ENCODE data around the gene ACD. TPM values are rescaled to one million over a fixed set of nuclear protein-coding genes. Genes with fewer than 3 reads are reported as not detected.
"Not testable (repeated sequence)": the region's sequence is repeated elsewhere in the genome, so short reads cannot be mapped to it uniquely, and the experiment has no call there.

ACD gene
- total RNA-seq, 6 experiments from 2014 or later = 4.0 to 8.2 (median 5.9) TPM

DNA sequence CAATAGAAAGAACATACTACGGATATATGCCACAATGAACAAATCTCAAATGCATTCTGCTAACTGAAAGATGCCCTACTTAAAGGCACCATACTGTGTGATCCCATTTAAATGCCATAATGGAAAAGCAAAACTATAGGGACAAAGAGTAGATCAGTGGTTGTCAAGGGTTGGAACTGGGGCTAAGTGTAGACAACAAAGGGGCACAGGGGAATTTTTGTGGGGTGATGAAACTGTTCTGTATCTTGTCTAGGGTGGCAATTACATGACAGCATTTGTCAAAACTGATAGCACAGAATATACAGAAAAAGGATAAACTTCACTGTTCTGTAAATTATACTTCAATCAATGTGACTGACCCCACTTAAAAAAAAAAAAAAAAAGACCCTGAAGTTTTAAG, 41.4 kb upstream of the ACD start:
- Histone ChIP-seq H3K27me3 (no peaks in the 10 kb centered on the region), H3K4me1 (peaks cover 0 to 14% (median 5%) of the 10 kb centered on the region in 4 donors), H3K36me3 (peaks cover 0 to 5% (median 0%) of the 10 kb centered on the region in 4 donors), H3K27ac (no peak overlapping the region), H3K9me3 (peaks cover 0 to 3% (median 0%) of the 10 kb centered on the region in 4 donors), H3K4me3 (no peak overlapping the region)
- DNase-seq (no peak), ATAC-seq (no peak)
- TF ChIP-seq, protein P1, sequence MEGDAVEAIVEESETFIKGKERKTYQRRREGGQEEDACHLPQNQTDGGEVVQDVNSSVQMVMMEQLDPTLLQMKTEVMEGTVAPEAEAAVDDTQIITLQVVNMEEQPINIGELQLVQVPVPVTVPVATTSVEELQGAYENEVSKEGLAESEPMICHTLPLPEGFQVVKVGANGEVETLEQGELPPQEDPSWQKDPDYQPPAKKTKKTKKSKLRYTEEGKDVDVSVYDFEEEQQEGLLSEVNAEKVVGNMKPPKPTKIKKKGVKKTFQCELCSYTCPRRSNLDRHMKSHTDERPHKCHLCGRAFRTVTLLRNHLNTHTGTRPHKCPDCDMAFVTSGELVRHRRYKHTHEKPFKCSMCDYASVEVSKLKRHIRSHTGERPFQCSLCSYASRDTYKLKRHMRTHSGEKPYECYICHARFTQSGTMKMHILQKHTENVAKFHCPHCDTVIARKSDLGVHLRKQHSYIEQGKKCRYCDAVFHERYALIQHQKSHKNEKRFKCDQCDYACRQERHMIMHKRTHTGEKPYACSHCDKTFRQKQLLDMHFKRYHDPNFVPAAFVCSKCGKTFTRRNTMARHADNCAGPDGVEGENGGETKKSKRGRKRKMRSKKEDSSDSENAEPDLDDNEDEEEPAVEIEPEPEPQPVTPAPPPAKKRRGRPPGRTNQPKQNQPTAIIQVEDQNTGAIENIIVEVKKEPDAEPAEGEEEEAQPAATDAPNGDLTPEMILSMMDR (IDR thresholded peaks at IDR 0.05) = no peak
- no peak for TF ChIP-seq POLR2A (IDR thresholded peaks at IDR 0.05)
- intact Hi-C loops (cut with DNase I) = no loop called here
- 100% methylated on average over 1 of the region's 1 CpG for WGBS (ENCODE audit: insufficient coverage, low coverage, low lambda C conversion rate, missing lambda C conversion rate)

DNA sequence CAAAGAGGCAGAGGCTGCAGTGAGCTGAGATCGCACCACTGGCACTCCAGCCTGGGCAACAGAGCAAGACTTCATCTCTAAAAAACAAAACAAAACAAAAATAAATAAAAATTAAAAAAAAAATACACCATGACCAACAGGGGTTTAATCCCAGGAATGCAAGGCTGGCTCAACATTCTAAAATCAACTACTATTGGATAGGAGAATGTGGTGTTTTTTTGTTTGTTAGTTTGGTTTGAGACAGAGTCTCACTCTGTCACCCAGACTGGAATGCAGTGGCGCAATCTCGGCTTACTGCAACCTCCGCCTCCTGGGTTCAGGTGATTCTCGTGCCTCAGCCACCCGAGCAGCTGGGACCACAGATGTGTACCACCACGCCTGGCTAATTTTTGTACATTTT, 39.2 kb upstream of the ACD start:
- Histone ChIP-seq H3K36me3 (peaks cover 0 to 5% (median 0%) of the 10 kb centered on the region in 4 donors), H3K4me1 (peaks cover 0 to 24% (median 4%) of the 10 kb centered on the region in 4 donors), H3K27me3 (no peaks in the 10 kb centered on the region), H3K9me3 (peaks cover 0 to 3% (median 0%) of the 10 kb centered on the region in 4 donors), H3K27ac (no peak overlapping the region), H3K4me3 (no peak overlapping the region)
- WGBS (ENCODE audit: insufficient coverage, low coverage, low lambda C conversion rate, missing lambda C conversion rate) = 81% methylated on average over 7 of the region's 7 CpGs
- intact Hi-C loops (cut with DNase I) = no loop called here
- ATAC-seq = peak in 1 of 4 donors; percentile 36
- peak in 1 of 3 donors; percentile 26 for DNase-seq
- TF ChIP-seq POLR2A (IDR thresholded peaks at IDR 0.05) = no peak
- TF ChIP-seq, protein P1 (IDR thresholded peaks at IDR 0.05) = no peak

DNA sequence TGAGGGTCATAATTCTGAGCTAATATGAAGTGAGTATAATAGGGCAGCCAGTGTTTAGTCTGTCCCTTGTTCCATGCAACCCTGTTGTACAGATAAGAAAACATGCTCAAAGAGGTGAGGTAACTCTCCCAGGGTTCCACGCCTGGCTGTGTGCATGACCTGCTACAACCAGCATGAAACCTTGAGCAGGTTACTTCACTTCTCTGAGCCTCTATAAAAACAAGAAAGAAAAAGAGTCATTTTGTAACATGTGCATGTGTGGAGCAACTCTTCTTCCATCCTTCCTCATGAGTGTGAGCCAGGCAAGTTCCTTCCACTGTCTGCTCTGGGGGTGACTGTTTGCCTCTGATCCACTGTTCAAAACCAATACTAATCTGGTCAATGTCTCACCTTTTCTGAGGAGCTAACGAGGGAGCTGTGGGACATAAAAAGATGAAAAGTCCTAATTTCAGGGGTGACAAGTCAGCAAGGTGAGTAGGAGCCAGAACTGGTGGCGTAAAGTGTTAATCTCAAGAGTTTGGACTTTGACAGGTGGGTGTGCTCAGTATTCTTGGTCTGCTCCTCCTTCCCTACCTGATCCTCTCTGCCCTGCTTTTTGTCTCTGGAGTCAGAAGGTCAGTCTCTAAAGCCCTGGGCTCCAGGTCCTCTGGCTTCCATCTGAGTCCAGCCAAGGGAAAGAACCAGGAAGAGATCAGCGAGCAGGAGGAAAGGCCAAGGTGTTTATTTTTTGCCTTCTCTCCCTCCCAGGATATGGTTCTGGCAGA, 37.5 kb upstream of the ACD start:
- TF ChIP-seq, protein P1 (IDR thresholded peaks at IDR 0.05) = no peak
- no peak for TF ChIP-seq POLR2A (IDR thresholded peaks at IDR 0.05)
- peaks cover 0 to 3% (median 0%) of the 10 kb centered on the region in 4 donors for H3K9me3 ChIP-seq
- ATAC-seq = peak; percentile 22 to 69 (median 39)
- H3K27me3 ChIP-seq = no peaks in the 10 kb centered on the region
- DNase-seq = peak in 1 of 3 donors; percentile 38
- 42% methylated on average over 1 of the region's 4 CpGs for WGBS (ENCODE audit: insufficient coverage, low coverage, low lambda C conversion rate, missing lambda C conversion rate)
- intact Hi-C loops (cut with DNase I) = no loop called here
- peaks cover 0 to 31% (median 3%) of the 10 kb centered on the region in 4 donors for H3K4me1 ChIP-seq
- no peak overlapping the region for H3K4me3 ChIP-seq
- H3K36me3 ChIP-seq = peaks cover 0 to 5% (median 0%) of the 10 kb centered on the region in 4 donors
- no peak overlapping the region for H3K27ac ChIP-seq

DNA sequence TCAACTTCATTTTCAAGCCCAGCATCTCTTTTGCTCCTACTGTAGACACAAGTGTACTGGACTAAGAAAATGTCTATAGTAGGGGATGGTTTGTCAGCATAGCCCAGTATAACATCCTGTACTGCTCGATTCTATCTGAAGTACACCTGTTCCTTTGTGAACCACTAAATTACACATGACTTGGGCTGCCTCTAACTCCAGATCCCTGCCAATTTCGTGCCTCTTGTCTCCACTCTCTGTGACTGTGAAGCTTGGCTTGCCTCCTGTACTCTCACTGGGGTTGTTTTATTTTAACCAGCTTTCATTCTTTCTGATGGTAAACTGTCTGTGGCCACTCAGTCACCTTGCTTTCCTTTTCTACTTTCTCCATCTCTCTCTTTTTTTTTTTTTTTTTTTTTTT, 34.6 kb upstream of the ACD start:
- Histone ChIP-seq H3K27me3 (no peaks in the 10 kb centered on the region), H3K27ac (peak overlapping the region in 1 of 3 donors; percentile 16), H3K9me3 (peaks cover 0 to 3% (median 0%) of the 10 kb centered on the region in 4 donors), H3K4me3 (no peak overlapping the region), H3K36me3 (peaks cover 0 to 5% (median 0%) of the 10 kb centered on the region in 4 donors), H3K4me1 (peaks cover 0 to 31% (median 3%) of the 10 kb centered on the region in 4 donors)
- 25% methylated on average over 2 of the region's 2 CpGs for WGBS (ENCODE audit: insufficient coverage, low coverage, low lambda C conversion rate, missing lambda C conversion rate)
- ATAC-seq (peak; percentile 44 to 81 (median 62)), DNase-seq (peak in 1 of 3 donors; percentile 16)
- intact Hi-C loops (cut with DNase I) = no loop called here
- no peak for TF ChIP-seq POLR2A (IDR thresholded peaks at IDR 0.05)
- TF ChIP-seq, protein P1 (IDR thresholded peaks at IDR 0.05) = no peak

DNA sequence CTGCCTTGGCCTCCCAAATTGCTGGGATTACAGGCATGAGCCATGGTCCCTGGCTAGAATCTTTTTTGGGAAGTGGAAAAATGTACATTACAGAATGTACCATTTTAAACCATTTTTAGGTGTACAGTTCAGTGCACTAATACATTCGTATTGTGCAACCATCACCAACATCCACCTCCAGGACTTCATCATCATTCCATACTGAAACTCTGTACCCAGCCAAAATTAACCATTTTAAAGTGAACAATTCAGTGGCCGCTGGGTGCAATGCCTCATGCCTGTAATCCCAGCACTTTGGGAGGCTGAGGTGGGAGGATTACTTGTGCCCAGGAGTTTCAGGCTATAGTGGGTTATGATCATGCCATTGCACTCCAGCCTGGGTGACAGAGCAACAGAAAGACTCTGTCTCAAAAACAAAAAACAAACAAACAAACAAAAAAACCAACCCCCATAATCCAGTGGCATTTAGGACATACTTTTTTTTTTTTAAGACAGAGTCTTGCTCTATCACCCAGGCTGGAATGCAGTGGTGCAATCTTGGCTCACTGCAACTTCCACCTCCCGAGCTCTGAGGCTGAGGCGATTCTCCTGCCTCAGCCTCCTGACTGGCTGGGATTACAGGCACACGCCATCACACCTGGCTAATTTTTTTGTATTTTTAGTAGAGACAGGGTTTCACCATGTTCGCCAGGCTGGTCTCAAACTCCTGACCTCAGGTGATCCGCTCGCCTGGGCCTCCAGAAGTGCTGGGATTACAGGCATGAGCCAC, 33.6 kb upstream of the ACD start:
- DNase-seq = peak in 1 of 3 donors; percentile 30
- H3K4me3 ChIP-seq; intact Hi-C loops (cut with DNase I); H3K36me3 ChIP-seq; ATAC-seq; H3K9me3 ChIP-seq; H3K27ac ChIP-seq; H3K27me3 ChIP-seq: not testable (repeated sequence)
- 82% methylated on average over 6 of the region's 8 CpGs for WGBS (ENCODE audit: insufficient coverage, low coverage, low lambda C conversion rate, missing lambda C conversion rate)
- H3K4me1 ChIP-seq = peaks cover 0 to 30% (median 3%) of the 10 kb centered on the region in 4 donors
